Measurements from ENCODE around the gene SH3GL1.

Gene SH3GL1

GRCh38 chr19:4375164-4376027 is 25.0 kb downstream of the SH3GL1 start:
- no peak for DNase-seq

DNA sequence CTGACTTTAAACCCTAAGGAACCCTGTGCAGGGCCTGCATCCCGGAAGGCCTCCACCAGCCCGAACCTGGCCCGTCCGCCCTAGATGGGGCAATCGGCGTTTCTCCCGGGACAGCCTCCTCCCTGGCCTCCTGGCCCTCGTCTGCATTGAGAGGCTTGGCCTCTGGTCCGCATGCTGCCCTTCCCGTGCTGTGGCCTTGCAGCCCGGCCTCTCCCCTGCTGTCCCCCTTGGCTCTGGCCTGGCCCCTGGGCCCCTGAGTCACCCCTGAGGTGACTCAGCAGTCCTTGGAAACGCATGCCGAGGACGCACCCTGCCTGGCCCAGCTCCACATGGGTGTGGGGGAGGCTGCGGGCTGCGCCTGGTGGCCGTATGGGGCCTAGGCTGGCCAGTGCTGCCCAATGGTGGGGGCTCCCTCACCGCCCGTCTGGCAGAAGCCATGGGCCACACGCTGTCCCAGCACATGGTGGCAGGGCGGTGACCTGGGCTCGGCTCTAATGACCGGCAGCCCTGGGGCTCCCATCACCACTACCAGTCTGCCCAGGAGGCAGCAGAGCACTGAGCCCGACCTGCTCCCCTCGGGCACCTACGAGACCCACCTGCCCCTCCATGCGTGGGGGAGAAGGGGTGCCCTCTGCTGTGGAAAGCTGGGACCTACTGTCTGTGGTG is 25.7 kb downstream of the SH3GL1 start:
- DNase-seq: no peak

GRCh38 chr19:4373601-4374497 is 26.5 kb downstream of the SH3GL1 start:
- DNase-seq: no peak

GRCh38 chr19:4373013-4373367 is 27.4 kb downstream of the SH3GL1 start:
- DNase-seq: no peak

DNA sequence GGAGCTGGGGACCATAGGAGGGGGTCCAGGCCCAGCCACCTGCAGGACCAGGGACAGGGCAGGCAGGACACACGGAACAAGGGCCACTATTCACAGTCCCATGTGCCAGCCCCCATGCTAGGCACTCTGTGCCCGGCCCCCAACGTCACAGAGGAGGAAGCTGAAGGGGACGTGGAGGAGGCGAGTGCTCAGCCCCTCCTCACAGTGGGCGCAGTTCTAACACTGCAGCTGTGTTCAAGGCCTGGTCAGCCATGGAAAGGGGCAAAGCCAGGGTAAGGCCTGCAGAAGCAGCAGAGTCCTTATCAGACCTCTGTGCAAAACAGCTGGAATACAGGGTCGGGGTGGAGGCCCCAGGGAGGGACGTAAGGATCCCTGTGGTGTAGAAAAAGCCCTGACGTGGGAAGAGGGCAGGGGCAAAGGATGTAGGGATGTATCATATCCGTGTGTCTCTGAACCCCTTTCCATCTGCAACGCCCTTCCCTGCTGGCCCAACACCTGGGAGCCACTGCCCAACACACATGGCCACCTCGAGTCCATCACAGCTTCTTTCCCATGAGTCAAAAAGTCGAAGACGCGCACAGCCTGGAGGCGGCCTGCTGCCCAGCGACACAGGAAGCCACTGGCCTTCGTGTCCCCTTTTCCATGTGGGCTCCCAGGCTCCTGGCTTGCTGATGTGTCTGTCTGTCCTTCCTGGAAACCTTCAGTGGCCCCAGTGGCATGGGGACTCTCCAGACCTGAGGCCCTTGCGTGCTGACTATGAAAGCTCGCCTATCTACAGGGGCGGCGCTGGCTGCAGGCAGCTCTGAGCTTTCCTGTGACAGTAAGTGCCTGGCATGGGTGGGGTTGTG is 28.0 kb downstream of the SH3GL1 start:
- DNase-seq: no peak

GRCh38 chr19:4371247-4372164 is 28.8 kb downstream of the SH3GL1 start:
- no peak for DNase-seq

- DNase-seq: no peak
Measured at GRCh38 chr19:4370418-4371041, 29.8 kb downstream of the SH3GL1 start.

DNA sequence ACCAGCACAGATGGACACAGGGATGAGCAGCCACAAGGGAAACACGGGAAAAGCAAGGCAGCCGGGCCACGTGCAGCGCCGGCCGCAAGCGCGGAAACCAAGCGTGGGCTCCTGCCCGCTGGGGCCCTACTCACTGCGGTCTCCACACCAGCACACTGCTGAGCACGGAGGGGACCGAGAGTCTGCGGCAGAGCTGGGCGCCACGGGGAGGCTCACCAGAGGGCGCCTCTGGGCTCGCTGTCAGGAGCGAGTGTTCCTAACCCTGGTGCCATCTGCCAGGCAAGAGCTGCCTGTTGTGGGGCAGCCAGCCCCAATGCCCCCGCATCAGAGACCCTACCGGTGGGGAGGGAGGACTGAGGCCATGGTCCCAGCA is 30.5 kb downstream of the SH3GL1 start:
- peak; percentile 83 to 89 for DNase-seq

DNA sequence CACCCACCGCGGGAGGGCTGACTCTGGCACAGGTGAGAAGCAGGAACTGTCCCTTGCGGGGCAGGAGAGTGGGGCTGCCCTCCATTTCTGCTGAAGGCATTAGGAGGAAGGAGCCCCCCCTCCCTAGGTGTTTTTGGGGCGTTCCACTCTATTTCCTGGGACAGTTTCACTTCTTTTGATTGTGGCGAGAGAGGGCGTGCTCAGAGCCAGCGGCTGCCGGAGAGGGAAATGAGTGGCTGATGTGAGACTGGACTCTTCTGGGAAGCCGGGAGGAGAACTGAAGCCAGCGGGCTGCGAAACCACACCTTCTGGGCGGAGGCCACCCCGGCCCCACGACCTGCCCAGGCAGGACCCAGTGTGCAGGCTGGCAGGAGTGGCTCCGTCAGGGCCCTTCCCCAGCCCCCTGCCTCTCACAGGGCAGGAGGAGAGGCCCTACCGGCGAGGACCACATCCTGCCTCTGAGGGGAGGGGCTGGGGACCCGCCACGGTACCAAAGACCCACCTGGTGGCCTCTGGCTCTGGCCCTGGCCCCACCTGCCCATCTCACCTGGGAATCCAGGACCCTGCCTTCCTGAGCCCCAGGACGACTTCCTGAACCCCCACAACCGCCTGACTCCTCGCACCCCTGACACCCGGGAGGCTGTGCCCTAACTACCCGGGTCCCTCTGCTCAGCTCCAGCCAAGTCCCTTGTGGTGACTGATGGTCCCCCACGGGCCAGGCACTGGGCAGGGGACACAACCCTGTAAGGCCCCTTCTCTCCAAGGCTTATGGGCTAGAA is 31.0 kb downstream of the SH3GL1 start:
- DNase-seq: peak; percentile 76 to 85

- DNase-seq: peak; percentile 28 to 42
Measured at GRCh38 chr19:4368128-4368820, 32.1 kb downstream of the SH3GL1 start.

DNA sequence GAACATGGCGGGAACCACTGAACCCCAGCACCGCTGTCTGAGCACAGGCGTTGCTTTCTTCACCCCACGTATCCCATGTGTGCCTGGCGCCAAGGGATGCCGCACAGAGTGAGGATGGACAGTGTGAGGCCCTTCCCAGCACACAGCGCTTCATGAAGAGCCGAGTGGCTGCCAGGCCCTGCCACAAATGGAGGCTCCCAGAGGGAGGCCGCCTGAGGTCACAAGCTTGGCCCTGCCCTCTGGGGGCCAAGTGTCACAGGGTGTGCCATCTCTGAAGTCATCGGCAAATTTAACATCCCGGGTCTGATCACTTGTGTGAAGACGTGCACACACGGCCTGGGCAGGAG is 32.6 kb downstream of the SH3GL1 start:
- no peak for DNase-seq

GRCh38 chr19:4367336-4367723 is 33.0 kb downstream of the SH3GL1 start:
- no peak for DNase-seq

DNA sequence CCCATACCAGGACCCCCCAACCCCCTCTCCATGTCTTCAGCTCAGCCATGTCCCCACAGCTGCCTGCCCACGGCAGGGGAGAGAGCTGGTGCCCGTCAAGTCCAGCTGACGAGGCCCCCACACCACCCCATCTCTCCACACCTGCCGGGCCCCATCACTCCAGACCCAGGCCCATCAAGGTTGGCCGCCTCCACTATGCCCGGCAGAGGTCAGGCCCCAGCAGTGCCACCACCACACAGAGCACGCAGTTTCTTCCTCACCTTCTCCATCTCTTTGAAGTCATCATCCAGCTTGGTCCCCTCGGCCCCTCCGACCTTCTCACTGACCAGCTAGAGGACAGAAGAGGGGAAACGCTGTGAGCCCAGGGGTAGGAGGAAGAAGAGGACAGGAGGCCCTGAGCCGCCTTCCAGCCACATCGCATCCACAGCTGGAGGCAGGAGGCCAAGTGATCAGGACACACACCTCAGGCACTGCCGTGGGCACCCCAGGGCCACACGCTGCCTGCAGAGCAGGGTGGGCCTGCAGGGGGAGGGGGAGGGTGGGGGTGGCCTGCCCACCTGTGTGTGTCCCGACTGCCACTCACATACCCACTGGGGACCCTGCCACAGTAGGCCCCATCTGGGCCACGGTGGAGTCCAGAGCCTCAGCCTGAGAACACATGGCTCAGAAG is 33.5 kb downstream of the SH3GL1 start:
- no peak for DNase-seq

DNA sequence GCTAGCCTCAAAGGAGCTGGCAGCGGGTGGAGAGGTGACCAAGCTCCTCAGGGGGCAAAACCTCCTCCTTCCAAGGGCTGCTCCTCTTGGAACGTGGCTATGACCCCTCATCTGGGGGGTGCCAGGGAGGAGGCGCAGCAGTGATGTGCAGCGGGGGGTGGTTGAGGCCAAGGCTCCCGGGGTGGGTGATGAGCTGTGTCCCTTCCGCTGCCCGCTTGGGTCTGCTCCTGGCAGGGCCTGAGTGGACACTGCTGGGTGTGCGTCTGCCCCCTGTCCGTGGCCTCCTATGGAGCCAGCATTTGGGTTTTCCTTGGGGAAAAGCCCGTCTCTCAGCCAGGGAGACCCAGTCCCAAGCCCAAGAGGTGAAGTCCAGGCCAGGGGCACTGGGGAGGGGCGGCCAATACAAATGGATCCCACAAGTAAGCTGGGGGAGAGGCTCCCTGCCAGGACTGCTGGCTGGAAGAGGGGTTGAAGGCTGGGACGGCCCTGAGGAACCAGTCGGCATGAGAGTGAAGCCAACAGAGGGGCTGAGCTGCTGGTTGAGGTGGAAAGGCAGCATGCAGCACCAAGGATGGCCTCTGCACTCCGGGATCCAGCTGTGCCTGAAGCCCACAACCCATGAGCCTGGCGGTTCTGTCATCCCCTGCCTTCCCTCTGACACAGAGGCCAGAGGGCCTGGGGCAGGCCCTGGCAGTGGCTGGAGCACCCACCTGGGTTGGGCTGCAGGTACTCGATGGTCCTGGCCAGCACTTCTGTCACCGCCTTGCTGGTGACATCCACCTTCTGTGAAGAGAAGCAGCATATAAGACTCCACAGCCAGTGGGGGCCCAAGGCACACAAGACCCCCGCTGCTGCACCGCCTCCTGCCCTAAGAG is 34.3 kb downstream of the SH3GL1 start:
- no peak for DNase-seq

GRCh38 chr19:4365341-4365740 is 35.0 kb downstream of the SH3GL1 start:
- no peak for DNase-seq

DNA sequence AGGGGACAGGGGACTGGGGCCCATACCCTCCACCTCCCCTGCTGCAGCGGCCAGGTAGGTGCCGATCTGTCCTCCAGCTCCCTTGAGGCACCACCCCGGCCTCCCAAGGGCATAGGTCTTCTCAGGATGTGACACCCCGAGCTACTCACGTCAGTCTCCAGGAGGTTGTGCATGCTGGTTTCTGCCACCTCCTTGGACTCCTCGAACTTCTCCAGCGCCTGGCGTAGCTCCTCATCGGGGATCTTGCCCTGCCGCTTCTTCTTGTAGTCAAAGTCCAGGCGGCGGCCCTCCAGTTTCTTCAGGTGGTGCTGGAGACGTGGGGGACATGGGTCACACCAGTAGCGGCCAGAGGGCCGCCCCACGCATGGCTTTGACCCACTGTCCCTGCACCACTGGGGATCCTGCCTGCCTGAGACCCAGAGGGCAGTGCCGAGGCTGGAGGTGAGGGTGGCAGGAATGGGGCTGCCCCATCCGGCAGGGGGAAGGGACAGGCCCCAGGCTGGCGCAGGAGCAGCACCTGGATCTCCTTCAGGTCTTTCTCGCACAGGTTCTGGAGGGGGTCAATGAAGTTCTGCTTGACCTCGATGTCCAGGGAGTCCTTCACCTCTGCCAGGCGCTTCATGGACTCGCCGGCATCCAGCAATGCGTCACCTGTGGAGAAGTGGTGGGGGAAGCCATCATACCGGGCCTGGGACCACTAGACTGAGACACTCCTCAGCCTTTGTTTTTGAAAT is 36.6 kb downstream of the SH3GL1 start:
- no peak for DNase-seq
